ENCODE measurements around the gene RPL41. TPM values are rescaled to one million over a fixed set of nuclear protein-coding genes. Genes with fewer than 3 reads are reported as not detected.

The RPL41 gene
- total RNA-seq, 2 donors from 2014 or later = 4,305 to 4,379 TPM

GRCh38 chr12:56102683-56103065, 13.8 kb upstream of the RPL41 start:
- H3K9ac ChIP-seq (ENCODE audit: extremely low read depth, low read length, poor library complexity, severe bottlenecking) = no peak overlapping the region
- no peak overlapping the region for H3K4me3 ChIP-seq (ENCODE audit: low read length)
- no peak for DNase-seq
- Mint-ChIP-seq H3K27ac (no peak overlapping the region), H3K4me3 (peak overlapping the region; percentile 99), H3K4me1 (peaks cover 22% of the 10 kb centered on the region), H3K27me3 (ENCODE audit: insufficient read depth) (no peaks in the 10 kb centered on the region), H3K36me3 (ENCODE audit: low read depth) (peaks cover 52% of the 10 kb centered on the region), H3K9me3 (no peaks in the 10 kb centered on the region)
- TF ChIP-seq CTCF (conservative IDR thresholded peaks at IDR 0.05) = no peak
- WGBS, 2 experiments (ENCODE audit: insufficient coverage in 1 of 2, insufficient read length in 1 of 2) = 100% methylated on average over 1 of the region's 1 CpG; no CpG with 5 or more reads in 1 of the 2 experiments
- no peaks in the 10 kb centered on the region for H3K27me3 ChIP-seq (ENCODE audit: control insufficient read depth, insufficient read depth, low read length, poor library complexity, severe bottlenecking)
- no peak overlapping the region for H3K27ac ChIP-seq (ENCODE audit: low read depth, low read length)
- H3K36me3 ChIP-seq (ENCODE audit: control insufficient read depth, insufficient read depth, low read length) = peaks cover 28% of the 10 kb centered on the region
- H3K9me3 ChIP-seq (ENCODE audit: control insufficient read depth, low read length) = no peaks in the 10 kb centered on the region
- no peaks in the 10 kb centered on the region for H3K4me1 ChIP-seq (ENCODE audit: control insufficient read depth, insufficient read depth, low read length)

- Histone ChIP-seq H3K9me3 (ENCODE audit: control insufficient read depth, low read length) (no peaks in the 10 kb centered on the region), H3K36me3 (ENCODE audit: control insufficient read depth, insufficient read depth, low read length) (peaks cover 33% of the 10 kb centered on the region), H3K9ac (ENCODE audit: extremely low read depth, low read length, poor library complexity, severe bottlenecking) (peak overlapping the region; percentile 69), H3K27me3 (ENCODE audit: control insufficient read depth, insufficient read depth, low read length, poor library complexity, severe bottlenecking) (no peaks in the 10 kb centered on the region), H3K4me3 (ENCODE audit: low read length) (peak overlapping the region; percentile 91), H3K27ac (ENCODE audit: low read depth, low read length) (no peak overlapping the region), H3K4me1 (ENCODE audit: control insufficient read depth, insufficient read depth, low read length) (no peaks in the 10 kb centered on the region)
- Mint-ChIP-seq H3K9me3 (no peaks in the 10 kb centered on the region), H3K4me1 (peaks cover 22% of the 10 kb centered on the region), H3K4me3 (peak overlapping the region; percentile 99), H3K27ac (no peak overlapping the region), H3K36me3 (ENCODE audit: low read depth) (peaks cover 52% of the 10 kb centered on the region), H3K27me3 (ENCODE audit: insufficient read depth) (no peaks in the 10 kb centered on the region)
- TF ChIP-seq CTCF (conservative IDR thresholded peaks at IDR 0.05) = no peak
- WGBS, 2 experiments (ENCODE audit: insufficient coverage in 1 of 2, insufficient read length in 1 of 2) = 93 to 94% methylated on average over 4 to 6 of the region's 6 CpGs
- no peak for DNase-seq
Observed at GRCh38 chr12:56103066-56103711, 13.2 kb upstream of the RPL41 start.

GRCh38 chr12:56103823-56104108, 12.7 kb upstream of the RPL41 start:
- Histone ChIP-seq H3K36me3 (ENCODE audit: control insufficient read depth, insufficient read depth, low read length) (peaks cover 39% of the 10 kb centered on the region), H3K9me3 (ENCODE audit: control insufficient read depth, low read length) (no peaks in the 10 kb centered on the region), H3K27ac (ENCODE audit: low read depth, low read length) (peak overlapping the region; percentile 56), H3K4me3 (ENCODE audit: low read length) (peak overlapping the region; percentile 91), H3K4me1 (ENCODE audit: control insufficient read depth, insufficient read depth, low read length) (no peaks in the 10 kb centered on the region), H3K27me3 (ENCODE audit: control insufficient read depth, insufficient read depth, low read length, poor library complexity, severe bottlenecking) (no peaks in the 10 kb centered on the region), H3K9ac (ENCODE audit: extremely low read depth, low read length, poor library complexity, severe bottlenecking) (peak overlapping the region; percentile 69)
- 19 to 20% methylated on average over 8 of the region's 8 CpGs for WGBS, 2 experiments (ENCODE audit: insufficient coverage in 1 of 2, insufficient read length in 1 of 2)
- no peaks in the 10 kb centered on the region for H3K27me3 Mint-ChIP-seq (ENCODE audit: insufficient read depth)
- H3K9me3 Mint-ChIP-seq = no peaks in the 10 kb centered on the region
- TF ChIP-seq CTCF (conservative IDR thresholded peaks at IDR 0.05) = no peak
- no peak for DNase-seq
- peak overlapping the region; percentile 99 for H3K4me3 Mint-ChIP-seq
- peak overlapping the region; percentile 98 for H3K27ac Mint-ChIP-seq
- H3K36me3 Mint-ChIP-seq (ENCODE audit: low read depth) = peaks cover 53% of the 10 kb centered on the region
- H3K4me1 Mint-ChIP-seq = peaks cover 22% of the 10 kb centered on the region
